ENCODE data around the gene CCR9.
A peak's percentile ranks its signal among the peaks of the same experiment; 100 is the strongest.

The CCR9 gene

GRCh38 chr3:45937206-45938042 is 51.1 kb downstream of the CCR9 start:
- no peak for DNase-seq (ENCODE audit: low spot score)

GRCh38 chr3:45938043-45938435 is 51.7 kb downstream of the CCR9 start:
- no peak for DNase-seq (ENCODE audit: low spot score)

- DNase-seq (ENCODE audit: low spot score) = peak; percentile 94
Measured at GRCh38 chr3:45938864-45939263, 52.5 kb downstream of the CCR9 start.

GRCh38 chr3:45939341-45939771 is 53.0 kb downstream of the CCR9 start:
- DNase-seq (ENCODE audit: low spot score) = peak; percentile 49

GRCh38 chr3:45940004-45940780 is 53.8 kb downstream of the CCR9 start:
- no peak for DNase-seq (ENCODE audit: low spot score)

- DNase-seq (ENCODE audit: low spot score) = no peak
Measured at GRCh38 chr3:45940781-45941365, 54.5 kb downstream of the CCR9 start.

- no peak for DNase-seq (ENCODE audit: low spot score)
Measured at GRCh38 chr3:45942051-45942825, 55.9 kb downstream of the CCR9 start.

- no peak for DNase-seq (ENCODE audit: low spot score)
Measured at GRCh38 chr3:45943207-45943846, 57.0 kb downstream of the CCR9 start, which contains the start of gene CXCR6. CXCR6 (plus strand) TSS chr3:45943464; CDS start chr3:45946482, 3,018 bp downstream.

GRCh38 chr3:45944830-45945620 is 58.7 kb downstream of the CCR9 start:
- DNase-seq (ENCODE audit: low spot score) = no peak

GRCh38 chr3:45946307-45946706 is 60.0 kb downstream of the CCR9 start:
- DNase-seq (ENCODE audit: low spot score) = no peak

- no peak for DNase-seq (ENCODE audit: low spot score)
Measured at GRCh38 chr3:45946875-45947274, 60.5 kb downstream of the CCR9 start.

GRCh38 chr3:45947361-45947760 is 61.0 kb downstream of the CCR9 start:
- DNase-seq (ENCODE audit: low spot score) = no peak

- no peak for DNase-seq (ENCODE audit: low spot score)
Measured at GRCh38 chr3:45948311-45948781, 62.0 kb downstream of the CCR9 start.

- no peak for DNase-seq (ENCODE audit: low spot score)
Measured at GRCh38 chr3:45948881-45949280, 62.5 kb downstream of the CCR9 start.

GRCh38 chr3:45949432-45949831 is 63.1 kb downstream of the CCR9 start:
- no peak for DNase-seq (ENCODE audit: low spot score)

- DNase-seq (ENCODE audit: low spot score) = no peak
Measured at GRCh38 chr3:45950131-45950530, 63.8 kb downstream of the CCR9 start.

GRCh38 chr3:45950686-45951600 is 64.6 kb downstream of the CCR9 start:
- DNase-seq (ENCODE audit: low spot score) = no peak

- DNase-seq (ENCODE audit: low spot score) = no peak
Measured at GRCh38 chr3:45951946-45952345, 65.6 kb downstream of the CCR9 start.

GRCh38 chr3:45952456-45952855 is 66.1 kb downstream of the CCR9 start:
- no peak for DNase-seq (ENCODE audit: low spot score)
